Omental fat pad (tissue), 4 donors: ENCODE data around the gene DOCK4. TPM values are rescaled to one million over a fixed set of nuclear protein-coding genes. Genes with fewer than 3 reads are reported as not detected.

ENCODE experiments used
- ATAC-seq: fragments of 150-250 bp; one replicate; pipeline ENCODE4 v1.9.1; 2016; ENCODE audit warnings: mild to moderate bottlenecking, moderate library complexity; ENCODE audit not compliant: low FRiP score
- DNase-seq: peaks from one replicate; pipeline ENCODE4 v3.0.0-alpha.2; 2019; ENCODE audit warnings: low spot score
- CTCF ChIP-seq, 3 donors: fragments of 450-650 bp; IDR thresholded peaks; one replicate each; pipeline ENCODE4 v1.5.1; 2016 to 2017; ENCODE audit warnings: antibody characterized with exemption in 3 of 3, mild to moderate bottlenecking in 3 of 3, moderate library complexity in 2 of 3
- total RNA-seq, 4 donors: library from RNA; depleted of rRNA; stranded (reverse); fragments of >200 nt; gene quantifications; one replicate each; pipeline ENCODE4 v1.1.0, GENCODE V29; 2016

DOCK4 gene
- total RNA-seq, 4 donors from 2014 or later = 47.5 to 86.9 (median 59.7) TPM

- ATAC-seq = no peak
- no peak for TF ChIP-seq CTCF (IDR thresholded peaks at IDR 0.05)
- no peak for DNase-seq
These were observed 230.9 kb downstream of the DOCK4 start for GRCh38 chr7:111975346-111975745.

GRCh38 chr7:111960984-111961383 is 245.2 kb downstream of the DOCK4 start:
- DNase-seq (no peak), ATAC-seq (no peak)
- no peak for TF ChIP-seq CTCF (IDR thresholded peaks at IDR 0.05)

- no peak for DNase-seq
- TF ChIP-seq CTCF (IDR thresholded peaks at IDR 0.05) = no peak
- ATAC-seq = no peak
These were observed 247.3 kb downstream of the DOCK4 start for GRCh38 chr7:111958896-111959295.

DNA sequence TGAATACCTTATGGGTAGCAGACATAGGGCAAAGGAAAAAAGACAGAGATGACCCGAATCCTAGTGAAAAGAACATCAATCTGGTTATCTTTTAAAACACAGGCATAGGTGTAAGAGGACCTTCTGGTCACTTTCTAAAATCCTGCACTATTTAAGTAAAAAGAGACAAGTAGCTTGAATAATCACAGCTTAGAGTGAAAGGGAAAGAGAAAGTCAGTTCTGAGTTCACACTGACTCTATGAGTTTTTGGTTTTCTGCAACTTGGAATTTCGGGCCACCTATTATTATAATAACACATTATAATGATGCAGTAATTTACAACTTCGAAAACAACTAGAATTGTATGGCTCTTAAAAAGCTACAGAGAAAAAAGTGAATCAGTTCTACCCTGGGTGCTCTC is 247.8 kb downstream of the DOCK4 start:
- TF ChIP-seq CTCF (IDR thresholded peaks at IDR 0.05) = no peak
- DNase-seq (no peak), ATAC-seq (no peak)

GRCh38 chr7:111955616-111956015 is 250.6 kb downstream of the DOCK4 start:
- DNase-seq = no peak
- no peak for ATAC-seq
- no peak for TF ChIP-seq CTCF (IDR thresholded peaks at IDR 0.05)

DNA sequence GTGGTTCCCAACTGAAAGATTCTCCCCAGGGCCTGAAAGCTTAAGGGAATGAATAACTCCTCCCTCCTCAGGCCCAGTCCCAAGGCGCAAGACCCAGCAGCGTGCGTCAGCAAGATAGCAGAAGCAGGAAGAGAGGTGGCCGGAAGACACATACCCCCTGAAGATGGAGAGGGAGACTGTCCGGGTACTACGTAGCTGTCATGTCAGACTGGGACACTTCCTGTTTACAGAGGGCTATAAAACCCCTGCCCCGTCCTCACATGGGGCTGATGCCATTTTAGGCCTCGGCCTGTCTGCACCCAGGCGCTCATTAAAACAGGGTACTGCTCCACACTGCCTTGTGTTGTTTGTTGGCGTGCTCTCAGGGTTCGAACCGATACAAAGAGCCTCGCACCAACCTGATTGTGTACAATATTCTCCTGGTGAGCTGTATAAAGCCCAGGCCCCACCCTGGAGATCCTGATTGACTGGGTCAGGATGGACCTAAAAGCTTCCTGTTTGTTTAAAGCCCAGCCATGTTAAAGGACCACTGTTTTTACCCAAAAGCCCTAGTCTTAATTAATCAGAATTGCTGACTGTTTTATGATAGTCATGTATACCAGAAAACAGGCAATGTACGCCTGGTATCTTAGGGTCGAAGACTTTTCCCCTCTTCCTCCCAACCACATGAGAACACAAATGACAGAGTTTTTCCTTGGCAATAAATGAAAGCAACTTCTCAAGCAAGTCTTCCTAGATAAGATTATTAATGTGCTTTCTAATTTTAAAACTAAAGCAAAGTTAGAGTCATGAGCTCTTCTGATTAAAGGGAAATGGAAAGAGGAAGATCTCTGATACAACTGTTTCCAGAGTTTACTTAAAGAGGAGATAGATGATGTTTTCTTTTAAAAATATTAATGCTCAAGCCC is 251.5 kb downstream of the DOCK4 start:
- no peak for ATAC-seq
- no peak for TF ChIP-seq CTCF (IDR thresholded peaks at IDR 0.05)
- no peak for DNase-seq

- DNase-seq (no peak), ATAC-seq (no peak)
- no peak for TF ChIP-seq CTCF (IDR thresholded peaks at IDR 0.05)
These were observed 252.1 kb downstream of the DOCK4 start for GRCh38 chr7:111954056-111954455.
